ENCODE results near the gene RACGAP1.

GRCh38 chr12:49965836-49966235 lies 59.5 kb downstream of the RACGAP1 start:
- TF ChIP-seq, protein P1, sequence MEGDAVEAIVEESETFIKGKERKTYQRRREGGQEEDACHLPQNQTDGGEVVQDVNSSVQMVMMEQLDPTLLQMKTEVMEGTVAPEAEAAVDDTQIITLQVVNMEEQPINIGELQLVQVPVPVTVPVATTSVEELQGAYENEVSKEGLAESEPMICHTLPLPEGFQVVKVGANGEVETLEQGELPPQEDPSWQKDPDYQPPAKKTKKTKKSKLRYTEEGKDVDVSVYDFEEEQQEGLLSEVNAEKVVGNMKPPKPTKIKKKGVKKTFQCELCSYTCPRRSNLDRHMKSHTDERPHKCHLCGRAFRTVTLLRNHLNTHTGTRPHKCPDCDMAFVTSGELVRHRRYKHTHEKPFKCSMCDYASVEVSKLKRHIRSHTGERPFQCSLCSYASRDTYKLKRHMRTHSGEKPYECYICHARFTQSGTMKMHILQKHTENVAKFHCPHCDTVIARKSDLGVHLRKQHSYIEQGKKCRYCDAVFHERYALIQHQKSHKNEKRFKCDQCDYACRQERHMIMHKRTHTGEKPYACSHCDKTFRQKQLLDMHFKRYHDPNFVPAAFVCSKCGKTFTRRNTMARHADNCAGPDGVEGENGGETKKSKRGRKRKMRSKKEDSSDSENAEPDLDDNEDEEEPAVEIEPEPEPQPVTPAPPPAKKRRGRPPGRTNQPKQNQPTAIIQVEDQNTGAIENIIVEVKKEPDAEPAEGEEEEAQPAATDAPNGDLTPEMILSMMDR (IDR thresholded peaks at IDR 0.05) = no peak
- TF ChIP-seq MXI1 (IDR thresholded peaks at IDR 0.05; ENCODE audit: low read depth, low read length) (no peak), REST (IDR thresholded peaks at IDR 0.05; ENCODE audit: low read depth, low read length) (no peak), RAD21 (IDR thresholded peaks at IDR 0.05; ENCODE audit: low read length) (no peak), YY1 (IDR thresholded peaks at IDR 0.05; ENCODE audit: low read depth) (no peak), POLR2AphosphoS5 (IDR thresholded peaks at IDR 0.05; ENCODE audit: low read depth, low read length) (no peak), GABPA (IDR thresholded peaks at IDR 0.05; ENCODE audit: low read depth) (no peak), EP300 (IDR thresholded peaks at IDR 0.05; ENCODE audit: borderline replicate concordance in 1 of 2, low read depth in 1 of 2, low read length in 1 of 2) (no peak), TAF1 (IDR thresholded peaks at IDR 0.05; ENCODE audit: borderline replicate concordance, low read depth, low read length) (no peak), CHD2 (IDR thresholded peaks at IDR 0.05; ENCODE audit: low read length, partially characterized antibody) (no peak), SIN3A (IDR thresholded peaks at IDR 0.05; ENCODE audit: borderline replicate concordance, low read depth, low read length) (no peak), MEF2A (IDR thresholded peaks at IDR 0.05; ENCODE audit: borderline replicate concordance, low read depth) (no peak)
- TF ChIP-seq, protein P2, sequence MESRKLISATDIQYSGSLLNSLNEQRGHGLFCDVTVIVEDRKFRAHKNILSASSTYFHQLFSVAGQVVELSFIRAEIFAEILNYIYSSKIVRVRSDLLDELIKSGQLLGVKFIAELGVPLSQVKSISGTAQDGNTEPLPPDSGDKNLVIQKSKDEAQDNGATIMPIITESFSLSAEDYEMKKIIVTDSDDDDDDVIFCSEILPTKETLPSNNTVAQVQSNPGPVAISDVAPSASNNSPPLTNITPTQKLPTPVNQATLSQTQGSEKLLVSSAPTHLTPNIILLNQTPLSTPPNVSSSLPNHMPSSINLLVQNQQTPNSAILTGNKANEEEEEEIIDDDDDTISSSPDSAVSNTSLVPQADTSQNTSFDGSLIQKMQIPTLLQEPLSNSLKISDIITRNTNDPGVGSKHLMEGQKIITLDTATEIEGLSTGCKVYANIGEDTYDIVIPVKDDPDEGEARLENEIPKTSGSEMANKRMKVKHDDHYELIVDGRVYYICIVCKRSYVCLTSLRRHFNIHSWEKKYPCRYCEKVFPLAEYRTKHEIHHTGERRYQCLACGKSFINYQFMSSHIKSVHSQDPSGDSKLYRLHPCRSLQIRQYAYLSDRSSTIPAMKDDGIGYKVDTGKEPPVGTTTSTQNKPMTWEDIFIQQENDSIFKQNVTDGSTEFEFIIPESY (IDR thresholded peaks at IDR 0.05; ENCODE audit: borderline replicate concordance, low read depth) = no peak
- TF ChIP-seq, protein P3, sequence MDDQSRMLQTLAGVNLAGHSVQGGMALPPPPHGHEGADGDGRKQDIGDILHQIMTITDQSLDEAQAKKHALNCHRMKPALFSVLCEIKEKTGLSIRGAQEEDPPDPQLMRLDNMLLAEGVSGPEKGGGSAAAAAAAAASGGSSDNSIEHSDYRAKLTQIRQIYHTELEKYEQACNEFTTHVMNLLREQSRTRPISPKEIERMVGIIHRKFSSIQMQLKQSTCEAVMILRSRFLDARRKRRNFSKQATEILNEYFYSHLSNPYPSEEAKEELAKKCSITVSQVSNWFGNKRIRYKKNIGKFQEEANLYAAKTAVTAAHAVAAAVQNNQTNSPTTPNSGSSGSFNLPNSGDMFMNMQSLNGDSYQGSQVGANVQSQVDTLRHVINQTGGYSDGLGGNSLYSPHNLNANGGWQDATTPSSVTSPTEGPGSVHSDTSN (IDR thresholded peaks at IDR 0.05) = no peak
